CD4-positive, alpha-beta T cell treated with Interferon alpha-2 for 1 hour (primary cell): ENCODE results near the gene KLK12.
"Not testable (repeated sequence)": the region's sequence is repeated elsewhere in the genome, so short reads cannot be mapped to it uniquely, and the experiment has no call there.

ENCODE experiments used
- DNase-seq, 2 donors: peaks; one replicate each; pipeline ENCODE4 v3.0.0-alpha.2; 2020 to 2022

KLK12 gene

DNA sequence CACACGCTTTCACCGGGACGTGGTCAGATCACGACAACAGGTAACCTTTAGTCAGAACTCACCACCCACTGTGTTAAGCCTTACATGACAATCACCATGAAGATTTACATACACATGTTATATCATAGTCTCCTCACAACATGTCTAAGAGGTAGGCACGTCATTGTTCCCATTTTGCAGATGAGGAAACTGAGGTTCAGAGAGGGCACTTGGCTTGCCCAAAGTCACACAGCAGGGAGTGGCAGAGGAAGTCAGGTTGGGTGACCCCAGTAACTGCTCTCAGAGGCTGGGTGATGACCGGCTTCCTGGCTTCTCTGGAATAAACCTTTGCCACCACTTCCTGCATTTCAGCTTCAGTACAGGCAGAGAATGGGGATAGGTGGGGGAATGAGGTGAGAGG, 20.6 kb downstream of the KLK12 start:
- DNase-seq, result no peak

DNA sequence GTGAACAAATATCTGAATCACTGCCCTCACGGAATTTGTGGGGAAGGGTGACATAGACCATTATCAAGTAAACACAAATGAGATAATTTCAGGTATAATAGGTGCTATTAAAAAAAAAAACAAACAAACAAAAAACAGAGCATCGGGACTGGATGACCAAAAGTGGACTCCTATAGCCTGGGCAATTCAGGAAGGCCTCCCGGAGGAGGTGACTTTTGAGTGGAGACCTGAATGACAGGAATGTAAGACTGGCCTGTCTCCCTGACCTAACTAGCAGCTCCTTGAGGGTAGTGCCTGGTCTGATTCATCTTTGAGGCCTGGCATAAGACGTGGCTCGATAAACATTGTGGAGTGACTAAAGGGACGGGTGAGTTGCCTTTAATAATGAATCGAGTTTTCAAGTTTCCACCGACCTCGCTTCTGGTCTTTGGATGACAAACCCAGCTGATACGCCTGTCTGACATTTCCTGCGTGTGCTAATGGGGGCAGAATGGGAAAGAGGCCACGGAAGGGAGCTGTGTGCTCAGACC, 22.1 kb downstream of the KLK12 start:
- no peak for DNase-seq

DNA sequence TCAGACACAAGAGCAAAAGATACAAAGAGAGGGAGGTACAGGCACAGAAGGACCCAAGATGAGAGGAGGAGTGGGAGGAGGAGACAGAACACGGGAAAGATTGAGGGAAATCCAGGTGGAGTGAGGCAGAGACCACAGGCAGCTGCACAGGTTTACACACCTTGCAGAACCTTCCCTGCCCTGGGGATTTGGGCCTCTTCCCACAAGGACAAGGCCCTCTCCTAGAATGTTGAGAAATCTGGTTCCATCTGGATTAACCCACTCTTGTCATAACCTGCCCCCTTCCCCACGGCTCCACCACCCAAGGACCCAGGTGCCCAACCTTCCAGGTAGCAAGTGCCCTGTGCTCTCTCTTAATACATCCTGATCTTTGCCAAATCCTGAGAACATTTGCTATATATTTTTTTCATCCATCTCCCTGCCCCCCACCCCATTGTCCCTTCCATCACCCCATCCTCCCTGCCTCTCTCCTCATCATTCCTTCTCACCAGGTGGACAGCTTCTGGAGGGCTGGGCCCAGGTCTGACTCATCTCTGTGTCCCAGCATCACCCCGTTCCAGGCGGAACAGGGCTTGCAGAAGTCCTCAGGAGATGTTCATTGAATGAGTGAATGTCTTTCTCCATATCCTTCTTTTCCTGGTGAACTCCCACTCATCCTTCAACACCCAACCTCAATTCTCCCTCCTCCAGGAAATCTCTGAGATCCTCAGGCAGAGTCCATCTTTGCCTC, 24.6 kb downstream of the KLK12 start:
- no peak for DNase-seq

DNA sequence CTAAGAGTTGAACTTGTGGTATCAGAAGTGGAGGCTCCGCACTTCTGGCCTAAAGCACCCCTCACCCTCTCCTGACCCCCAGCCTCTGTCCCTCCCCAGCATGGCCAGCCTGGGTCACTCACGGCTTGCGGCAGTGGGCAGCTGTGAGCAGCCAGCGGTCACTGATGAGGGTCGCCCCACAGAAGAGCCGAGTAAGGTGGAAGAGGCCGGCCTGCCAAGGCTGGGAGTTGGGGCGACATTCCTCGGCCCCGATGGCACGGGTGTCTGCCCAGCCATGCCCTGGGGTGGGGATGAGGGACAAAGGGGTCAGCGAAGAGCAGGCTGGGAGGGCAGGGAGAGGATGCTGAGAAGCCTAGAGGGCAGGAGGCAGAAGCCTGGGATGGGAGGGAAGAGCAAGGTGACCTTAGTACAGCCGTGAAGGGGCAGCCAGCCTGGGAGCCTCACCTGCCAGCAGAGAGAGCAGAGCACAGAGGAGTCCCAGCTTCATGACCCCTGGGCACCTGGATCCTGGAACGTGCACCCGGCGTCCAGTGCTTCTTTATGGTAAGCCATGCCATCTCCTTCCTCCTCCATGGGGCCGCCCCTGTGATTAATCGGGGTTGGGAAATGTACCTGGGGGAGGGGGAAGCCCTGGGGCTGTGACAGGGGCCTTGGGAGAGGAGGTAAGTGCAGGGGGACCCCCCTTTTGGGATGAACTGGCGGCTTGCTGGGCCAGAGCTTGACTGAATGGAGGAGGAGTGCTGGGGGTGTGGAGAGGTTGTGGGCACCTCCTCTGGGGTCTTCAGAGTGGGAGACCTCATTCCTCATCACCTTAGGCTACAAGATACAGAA, 25.5 kb downstream of the KLK12 start:
- no peak for DNase-seq

DNA sequence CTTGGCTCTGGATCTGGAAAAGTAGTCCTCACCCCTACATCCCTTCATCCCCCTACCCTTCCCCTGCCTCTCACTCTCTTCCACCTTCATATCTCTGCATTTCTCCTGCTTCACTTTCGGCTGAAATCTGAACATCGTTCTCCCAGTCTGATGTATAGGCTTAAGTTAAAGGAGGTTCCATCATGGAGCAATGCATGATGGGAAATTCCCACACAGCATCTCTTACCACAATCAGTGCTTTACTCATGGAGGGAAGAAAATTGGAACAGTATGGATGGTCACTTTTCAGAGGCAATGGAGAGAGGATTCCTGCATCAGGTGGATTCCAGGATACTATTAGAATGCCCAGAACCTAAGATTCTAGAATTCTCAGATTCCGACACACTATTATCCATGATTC, 27.3 kb downstream of the KLK12 start:
- DNase-seq, result no peak

DNA sequence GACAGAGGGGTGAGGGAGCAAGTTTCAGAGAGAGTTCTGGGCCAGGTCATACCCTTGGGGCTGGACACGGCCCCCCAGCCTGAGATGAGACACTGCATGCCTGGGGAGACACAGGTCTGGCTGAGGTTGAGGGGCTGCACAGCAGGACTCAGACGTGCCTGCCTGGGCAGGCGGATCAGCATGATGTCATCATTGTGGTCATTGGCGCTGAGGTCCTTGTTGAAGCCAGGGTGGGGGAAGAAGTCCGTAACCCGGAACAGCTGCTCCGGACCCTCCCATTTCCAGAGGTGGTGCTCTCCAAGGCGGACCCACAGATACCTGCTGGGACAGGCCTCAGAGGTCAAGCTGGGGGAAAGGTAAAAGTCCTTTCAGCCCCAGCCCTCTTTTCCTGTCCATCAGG, 28.4 kb downstream of the KLK12 start:
- DNase-seq, result no peak

DNA sequence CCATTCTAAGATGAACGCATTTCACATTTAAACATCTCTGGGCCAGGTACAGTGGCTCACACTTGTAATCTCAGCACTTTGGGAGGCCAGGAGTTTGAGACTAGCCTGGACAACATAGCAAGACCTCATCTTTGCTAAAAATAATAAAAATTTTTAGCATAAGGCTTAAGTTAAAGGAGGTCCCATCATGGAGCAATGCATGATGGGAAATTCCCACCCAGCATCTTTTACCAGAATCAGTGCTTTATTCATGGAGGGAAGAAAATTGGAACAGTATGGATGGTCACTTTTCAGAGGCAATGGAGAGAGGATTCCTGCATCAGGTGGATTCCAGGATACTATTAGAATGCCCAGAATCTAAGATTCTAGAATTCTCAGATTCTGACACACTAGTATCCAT, 29.6 kb downstream of the KLK12 start:
- no peak for DNase-seq

DNA sequence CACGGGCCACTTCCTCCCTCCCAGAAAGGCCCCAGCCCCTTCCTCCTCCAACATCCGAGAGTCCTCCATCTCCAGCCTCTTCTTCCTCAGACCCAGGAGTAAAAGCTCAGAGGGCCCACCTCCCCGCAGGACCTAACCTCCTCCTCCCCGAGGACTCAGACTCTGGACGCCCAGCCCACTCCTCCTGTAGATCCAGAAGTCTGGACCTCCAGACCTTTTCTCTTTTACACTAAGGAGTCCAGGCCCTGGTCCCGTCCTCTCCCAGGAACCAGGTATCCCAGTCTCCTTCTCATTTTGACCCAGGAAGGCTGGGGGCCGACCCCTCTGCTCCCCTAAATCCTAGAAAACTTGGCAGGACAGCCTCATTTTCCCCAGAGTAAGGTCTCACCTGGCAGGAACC, 31.5 kb downstream of the KLK12 start:
- no peak for DNase-seq

DNA sequence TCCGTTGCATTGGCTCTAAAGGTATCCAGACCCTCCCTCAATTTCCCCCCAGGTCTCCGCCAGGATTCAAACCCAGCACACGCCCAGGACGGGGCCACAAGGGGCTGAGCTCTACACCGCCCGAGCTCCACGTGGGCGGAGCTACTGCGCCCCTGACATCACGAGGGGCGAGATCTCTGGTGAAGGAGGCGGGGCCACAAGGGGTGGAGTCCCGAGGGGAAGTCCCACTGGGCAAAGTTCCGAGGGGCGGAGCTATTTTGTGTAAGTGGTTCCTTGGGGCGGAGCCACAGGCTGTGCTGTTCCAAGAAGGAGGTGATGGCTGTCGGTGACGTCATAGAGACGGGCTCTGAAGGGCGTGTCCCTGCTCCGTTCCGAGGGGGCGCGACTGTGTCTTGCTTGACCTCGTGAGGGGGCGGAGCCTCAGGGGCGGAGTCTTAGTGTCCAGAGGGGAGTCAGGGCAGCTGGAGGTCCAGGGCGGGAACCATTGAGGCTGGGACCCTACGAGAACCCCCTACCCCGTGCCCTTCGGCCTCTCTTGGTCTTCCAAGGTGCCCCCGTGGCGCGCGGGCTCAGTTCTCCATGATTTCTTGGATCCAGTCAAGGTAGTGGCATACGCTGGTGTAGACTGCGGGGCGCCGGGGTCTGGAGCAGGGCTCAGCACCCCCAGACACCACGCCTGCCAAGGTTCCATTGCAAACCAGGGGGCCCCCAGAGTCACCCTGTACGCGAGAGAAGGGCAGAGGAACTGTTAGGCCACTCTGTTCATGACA, 32.1 kb downstream of the KLK12 start:
- peak in 1 of 2 donors; percentile 14 for DNase-seq

DNA sequence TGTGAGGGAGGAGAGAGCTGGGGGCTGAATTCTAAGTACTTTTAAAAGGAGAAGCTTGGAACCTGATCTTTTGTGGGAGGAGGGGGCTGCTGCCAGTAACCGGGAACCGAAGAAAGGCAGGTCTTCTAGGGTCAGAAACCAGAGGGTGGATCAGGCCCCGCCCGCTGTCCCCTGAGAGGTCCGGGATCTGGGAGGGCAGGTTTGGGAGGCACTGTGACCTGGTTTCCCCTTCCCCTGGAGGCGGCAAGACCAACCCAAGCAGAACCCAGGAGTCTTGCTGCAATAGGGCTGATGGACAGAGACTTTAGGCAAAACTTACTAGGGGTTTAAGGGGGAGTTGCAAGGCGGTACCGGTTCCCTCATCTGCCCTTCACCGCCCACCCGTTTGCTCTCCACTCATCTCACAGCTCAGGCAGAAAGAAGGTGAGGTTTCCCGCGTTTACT, 32.7 kb downstream of the KLK12 start:
- no peak for DNase-seq

DNA sequence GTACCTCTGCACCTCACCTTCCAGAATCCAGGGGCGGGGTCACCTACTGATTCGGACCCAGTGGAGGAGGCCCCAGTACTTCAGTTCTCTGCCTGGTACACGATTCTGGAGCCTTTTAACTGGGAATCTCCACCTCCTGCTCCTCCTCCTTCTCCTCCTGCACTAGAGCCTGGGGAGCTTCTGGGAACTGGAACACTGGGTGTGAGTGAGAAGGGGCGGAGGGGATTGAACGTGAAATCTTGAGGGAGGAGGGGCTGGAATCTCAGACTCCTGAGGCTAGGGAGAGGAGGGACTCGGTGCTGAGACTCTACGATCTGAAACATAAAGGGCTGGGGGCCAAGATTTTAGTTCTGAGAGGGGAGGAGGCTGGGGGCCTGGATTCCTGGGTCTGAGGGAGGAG, 33.3 kb downstream of the KLK12 start, which contains the start of gene KLK8:
Gene KLK8, minus strand, starts transcription at position 90 of the 400 bp plus-strand sequence. CDS start 437 bp downstream, outside the sequence.
- no peak for DNase-seq

DNA sequence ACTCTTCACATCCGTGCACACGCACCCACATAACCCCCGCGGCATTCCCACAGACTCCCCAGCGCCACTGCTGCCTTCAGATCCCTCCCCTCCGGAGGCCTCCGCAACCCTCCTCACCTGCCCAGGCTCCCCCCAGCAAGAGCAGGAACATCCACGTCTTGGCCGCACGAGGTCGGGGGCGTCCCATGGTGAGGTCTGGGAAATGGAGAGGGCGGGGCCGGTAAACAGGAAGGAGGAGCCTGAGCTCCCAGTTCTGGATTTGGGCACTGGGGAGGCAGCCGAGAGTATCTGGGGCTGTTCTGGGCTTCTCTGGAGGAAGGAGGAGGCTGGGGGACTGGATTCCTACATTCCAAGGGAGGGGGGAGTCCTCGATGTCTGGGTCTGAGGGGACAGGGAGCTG, 33.8 kb downstream of the KLK12 start:
- no peak for DNase-seq

DNA sequence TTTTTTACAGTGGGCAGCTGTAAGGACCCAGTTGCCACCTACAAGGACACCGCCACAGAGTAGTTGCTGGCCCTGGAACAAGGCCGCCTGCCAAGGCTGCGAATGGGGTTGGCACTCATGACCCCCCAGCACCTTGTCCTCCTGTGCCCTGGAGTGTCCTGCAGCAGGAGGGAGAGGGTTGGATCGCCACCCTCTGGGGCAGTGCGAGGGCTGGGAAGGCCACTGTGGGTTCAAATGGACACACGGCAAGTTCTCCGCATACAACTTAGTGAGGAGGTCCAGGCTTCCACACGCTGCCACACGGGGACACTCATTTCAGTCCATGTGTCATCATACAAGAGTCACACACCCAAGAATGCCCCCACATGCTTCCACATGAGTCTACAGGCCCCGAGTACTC, 34.4 kb downstream of the KLK12 start:
- DNase-seq, result no peak

DNA sequence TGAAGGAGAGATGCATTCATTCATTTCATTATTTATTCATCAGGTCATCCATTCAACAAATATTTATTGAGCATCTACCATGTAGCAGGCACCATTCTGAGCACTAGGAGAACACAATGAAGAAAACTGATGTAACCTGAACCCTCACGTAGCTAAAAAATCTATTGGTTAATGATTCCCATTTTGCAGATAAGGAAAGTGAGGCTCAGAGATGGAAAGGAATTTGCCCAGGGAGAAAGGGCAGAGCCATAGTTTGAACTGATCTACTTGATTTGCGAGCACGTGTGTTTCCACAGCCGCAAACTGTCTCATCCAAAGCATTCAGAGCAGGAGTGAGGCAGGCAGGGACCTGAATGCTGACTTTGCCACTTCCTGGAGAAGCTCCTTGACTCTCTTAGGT, 36.1 kb downstream of the KLK12 start:
- DNase-seq, result no peak

DNA sequence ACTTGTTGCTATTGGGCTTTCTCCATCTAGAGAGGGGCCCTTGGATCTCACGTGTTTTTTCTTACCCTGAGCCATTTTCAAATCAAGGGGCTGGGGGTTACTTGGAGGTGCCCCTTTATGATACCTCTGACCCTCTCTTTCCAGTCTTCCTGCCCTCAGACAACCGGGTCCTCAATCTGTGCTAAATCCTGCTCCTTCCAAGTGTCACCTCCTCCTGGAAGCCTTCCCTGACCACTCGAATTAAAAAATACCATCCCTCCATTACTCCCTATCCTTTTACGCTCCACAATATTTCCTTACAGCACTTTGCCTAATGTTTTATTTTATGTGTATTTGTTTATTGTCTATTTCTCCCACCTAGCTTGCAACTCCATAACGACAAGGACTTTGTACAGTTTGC, 36.7 kb downstream of the KLK12 start:
- DNase-seq, result no peak

DNA sequence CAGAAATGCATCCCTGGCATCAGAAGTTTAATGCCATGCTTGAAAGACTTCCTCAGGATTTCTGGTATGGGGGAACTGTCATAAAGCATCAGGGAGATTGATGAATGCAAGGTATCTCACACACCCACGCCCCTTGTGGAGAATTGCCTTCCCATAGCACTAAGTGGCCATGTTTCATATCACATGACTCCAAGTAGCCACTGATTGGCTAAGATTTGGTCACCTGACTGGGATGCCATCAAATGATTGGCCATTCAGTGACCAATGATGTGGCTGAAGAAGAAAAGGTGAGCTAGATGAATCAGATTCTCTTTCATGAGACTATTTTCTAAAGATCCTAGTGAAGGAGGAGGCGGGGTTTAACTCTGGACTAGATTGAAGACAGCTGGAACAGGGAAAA, 40.7 kb downstream of the KLK12 start:
- no peak for DNase-seq

DNA sequence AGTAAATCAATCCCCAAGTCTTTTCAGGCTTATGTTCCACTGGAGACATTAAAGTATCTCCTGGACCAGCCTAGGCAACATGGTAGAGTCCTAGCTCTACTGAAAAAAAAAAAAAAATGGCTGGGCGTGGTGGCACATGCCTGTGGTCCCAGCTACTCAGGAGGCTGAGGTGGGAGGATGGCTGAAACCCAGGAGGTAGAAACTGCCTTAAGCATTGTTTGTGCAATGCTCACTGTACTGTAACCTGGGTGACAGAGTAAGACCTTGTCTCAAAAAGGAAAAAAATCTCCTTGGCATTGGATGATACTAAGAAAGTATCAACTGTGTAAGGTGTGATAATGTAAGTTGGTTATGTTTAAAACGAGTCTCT, 42.2 kb downstream of the KLK12 start:
- DNase-seq, result no peak

DNA sequence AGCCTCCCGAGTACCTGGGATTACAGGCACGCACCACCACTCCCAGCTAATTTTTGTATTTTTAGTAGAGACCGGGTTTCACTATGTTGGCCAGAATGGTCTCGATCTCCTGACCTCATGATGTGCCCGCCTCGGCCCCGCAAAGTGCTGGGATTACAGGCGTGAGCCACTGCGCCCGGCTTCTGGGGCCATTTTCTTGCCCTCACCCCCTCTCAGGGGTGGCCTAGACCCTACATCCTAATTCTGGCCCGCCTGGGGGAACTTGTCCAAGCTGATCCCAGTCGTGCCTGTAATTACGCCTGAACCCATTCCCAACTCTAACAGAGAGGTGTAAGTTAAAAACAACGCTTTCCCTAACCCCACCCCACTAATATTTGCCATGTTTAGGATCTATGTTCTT, 50.4 kb downstream of the KLK12 start:
- not testable (repeated sequence) for DNase-seq

DNA sequence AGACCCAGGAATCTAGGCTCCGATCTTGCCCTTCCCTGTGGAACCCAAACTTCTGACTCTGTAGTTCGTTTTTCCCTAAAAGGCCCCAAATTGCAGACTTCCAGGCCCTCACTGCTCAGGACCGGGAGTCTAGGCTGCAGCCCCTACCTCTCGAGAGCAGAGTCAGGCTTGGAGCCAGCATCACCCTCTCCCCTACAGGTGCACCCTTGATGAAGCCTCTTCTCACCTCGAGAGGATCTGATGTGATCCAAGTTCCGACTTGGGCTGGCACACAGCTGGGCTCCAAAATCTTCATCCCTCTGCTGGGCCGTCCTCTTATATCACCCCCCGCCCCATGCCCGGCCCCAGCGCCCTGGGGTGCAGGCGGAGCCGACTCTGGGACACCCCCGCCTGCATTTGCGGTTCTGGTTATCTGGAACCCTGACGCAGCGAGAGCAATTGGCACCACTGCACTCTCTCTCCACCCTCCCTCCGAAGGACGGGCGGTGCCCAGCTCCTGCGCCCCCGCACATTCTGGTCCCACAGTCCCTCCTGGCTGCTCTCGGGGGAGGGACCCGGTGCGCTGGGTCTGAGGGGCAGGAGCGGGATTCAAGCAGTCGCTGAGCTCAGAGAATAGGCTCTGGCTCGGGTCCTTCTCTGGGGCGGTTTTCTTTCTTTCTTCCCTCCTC, 51.0 kb downstream of the KLK12 start, which contains the start of gene KLK7:
Gene KLK7, minus strand, starts transcription at position 293 of the 668 bp plus-strand sequence. CDS start 1,518 bp downstream, outside the sequence.
- no peak for DNase-seq

DNA sequence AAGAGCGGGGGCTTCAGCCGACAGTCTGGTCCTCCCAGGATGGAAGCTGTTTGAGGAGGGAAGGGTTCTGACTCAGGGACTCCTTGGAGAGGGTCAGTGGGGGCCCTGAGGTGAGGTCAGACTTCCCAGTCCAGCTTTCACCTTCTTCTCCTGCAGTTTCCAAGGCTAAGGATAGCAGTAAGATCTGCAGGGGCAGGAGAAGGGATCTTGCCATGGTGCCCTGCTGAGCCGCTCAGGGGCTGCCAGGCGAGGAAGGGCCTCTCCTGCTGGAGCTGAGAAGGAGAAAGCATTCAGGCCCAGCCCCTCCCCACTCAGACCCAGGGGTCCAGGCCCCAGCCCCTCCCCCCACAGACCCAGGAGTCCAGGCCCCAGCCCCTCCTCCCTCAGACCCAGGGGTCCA, 52.6 kb downstream of the KLK12 start:
- DNase-seq, result no peak

DNA sequence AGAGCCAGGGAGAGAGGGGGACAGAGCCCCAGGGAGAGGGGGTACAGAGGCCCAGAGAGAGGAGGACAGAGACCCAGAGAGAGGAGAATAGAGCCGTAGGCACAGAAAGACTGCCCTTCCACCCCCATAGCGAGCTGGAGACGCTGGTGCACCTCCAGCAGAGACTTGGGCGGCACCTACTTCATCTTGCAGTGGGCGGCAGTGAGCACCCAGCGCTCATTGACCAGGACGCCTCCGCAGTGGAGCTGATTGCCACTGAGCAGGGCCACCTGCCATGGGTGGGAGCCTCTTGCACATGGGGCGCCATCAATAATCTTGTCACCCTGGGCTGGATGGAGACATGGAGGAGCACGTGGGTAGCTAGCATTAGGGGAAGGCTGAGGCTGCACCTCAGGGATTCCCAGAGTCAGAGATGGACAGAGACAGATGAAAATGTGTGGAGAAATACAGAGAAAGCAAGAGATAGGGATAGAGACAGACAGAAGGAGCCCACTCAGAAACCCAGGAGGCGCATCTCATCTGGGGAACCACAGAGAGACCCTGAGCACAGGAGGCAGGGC, 53.1 kb downstream of the KLK12 start:
- DNase-seq, result no peak

DNA sequence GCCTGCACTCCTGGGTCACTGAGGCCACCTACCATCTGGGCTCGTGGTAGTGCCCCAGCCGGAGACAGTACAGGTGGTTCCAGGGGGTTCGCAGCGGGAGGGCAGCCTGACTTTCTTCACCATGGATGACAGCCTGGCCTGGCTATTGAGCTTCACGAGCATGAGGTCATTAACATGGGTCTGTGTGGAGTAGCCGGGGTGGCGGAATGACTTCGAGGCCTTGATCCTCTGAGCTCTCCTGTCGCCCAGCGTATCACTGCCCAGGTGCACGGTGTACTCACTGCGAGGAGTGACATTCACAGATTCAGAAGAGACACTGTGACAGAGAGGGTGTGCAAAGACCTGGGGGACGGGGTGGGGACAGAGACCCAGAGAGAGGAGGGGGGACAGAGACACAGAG, 54.6 kb downstream of the KLK12 start:
- DNase-seq, result no peak
